Left ventricle myocardium inferior (tissue), 1 donor: ENCODE results near the gene LDB2. TPM values are rescaled to one million over a fixed set of nuclear protein-coding genes. Genes with fewer than 3 reads are reported as not detected.

ENCODE experiments used
- DNase-seq: peaks from one replicate; pipeline ENCODE4 v3.0.0-alpha.2; 2020
- H3K27ac ChIP-seq: fragments of 200-600 bp; replicated peaks from 2 replicates; pipeline ENCODE4 v1.8.0; 2021
- H3K27me3 ChIP-seq: fragments of 200-600 bp; 2 replicates; pipeline ENCODE4 v1.8.0; 2021; ENCODE audit warnings: low read depth
- H3K36me3 ChIP-seq: fragments of 200-600 bp; 2 replicates; pipeline ENCODE4 v1.8.0; 2021
- H3K4me1 ChIP-seq: fragments of 200-600 bp; 2 replicates; pipeline ENCODE4 v1.8.0; 2021
- H3K4me3 ChIP-seq: fragments of 200-600 bp; 2 replicates; pipeline ENCODE4 v1.8.0; 2021; ENCODE audit warnings: mild to moderate bottlenecking, moderate library complexity
- H3K9me3 ChIP-seq: fragments of 200-600 bp; replicated peaks from 2 replicates; pipeline ENCODE4 v1.8.0; 2021
- CTCF ChIP-seq: fragments of 200-600 bp; IDR thresholded peaks from 2 replicates; pipeline ENCODE4 v1.8.0; 2021; ENCODE audit warnings: antibody characterized with exemption, mild to moderate bottlenecking, borderline replicate concordance
- intact Hi-C: fragments of 100-400 bp; cut with micrococcal nuclease; formaldehyde crosslinking; loops from one replicate; pipeline ENCODE4 v1.11.0; 2022
- total RNA-seq: library from RNA; stranded (reverse); fragmentation: NEBNext Ultra II Directional; extraction: Animal tissue kit (Norgen Biotek cat#: 25700); gene quantifications from one replicate; pipeline ENCODE4 v1.2.1, GENCODE V29; 2021
- donor health status: DM: no; HTN: yes; CAD: no; lungs with severe emphysema.

LDB2 gene
- total RNA-seq, 1 donor from 2014 or later: 29.6 TPM

- TF ChIP-seq CTCF: peak; percentile 25
- Histone ChIP-seq H3K27me3 (peaks cover 5% of the 10 kb centered on the region), H3K4me3 (no peak overlapping the region), H3K9me3 (no peaks in the 10 kb centered on the region), H3K36me3 (no peaks in the 10 kb centered on the region), H3K27ac (no peak overlapping the region), H3K4me1 (peaks cover 3% of the 10 kb centered on the region)
- intact Hi-C loops: no loop called here
- DNase-seq: no peak
Observed at GRCh38 chr4:16750882-16751642, 147.4 kb downstream of the LDB2 start.

GRCh38 chr4:16750216-16750615 is 148.2 kb downstream of the LDB2 start:
- intact Hi-C loops: no loop called here
- no peak overlapping the region for H3K4me3 ChIP-seq
- no peak for TF ChIP-seq CTCF
- H3K36me3 ChIP-seq: no peaks in the 10 kb centered on the region
- no peak overlapping the region for H3K27ac ChIP-seq
- H3K4me1 ChIP-seq: peaks cover 3% of the 10 kb centered on the region
- H3K27me3 ChIP-seq: no peaks in the 10 kb centered on the region
- no peaks in the 10 kb centered on the region for H3K9me3 ChIP-seq
- DNase-seq: no peak

- H3K4me1 ChIP-seq: no peaks in the 10 kb centered on the region
- H3K27ac ChIP-seq: no peak overlapping the region
- DNase-seq: no peak
- no peaks in the 10 kb centered on the region for H3K27me3 ChIP-seq
- TF ChIP-seq CTCF: no peak
- H3K36me3 ChIP-seq: no peaks in the 10 kb centered on the region
- H3K4me3 ChIP-seq: no peak overlapping the region
- no peaks in the 10 kb centered on the region for H3K9me3 ChIP-seq
- intact Hi-C loops: no loop called here
Observed at GRCh38 chr4:16745887-16746286, 152.6 kb downstream of the LDB2 start.

DNA sequence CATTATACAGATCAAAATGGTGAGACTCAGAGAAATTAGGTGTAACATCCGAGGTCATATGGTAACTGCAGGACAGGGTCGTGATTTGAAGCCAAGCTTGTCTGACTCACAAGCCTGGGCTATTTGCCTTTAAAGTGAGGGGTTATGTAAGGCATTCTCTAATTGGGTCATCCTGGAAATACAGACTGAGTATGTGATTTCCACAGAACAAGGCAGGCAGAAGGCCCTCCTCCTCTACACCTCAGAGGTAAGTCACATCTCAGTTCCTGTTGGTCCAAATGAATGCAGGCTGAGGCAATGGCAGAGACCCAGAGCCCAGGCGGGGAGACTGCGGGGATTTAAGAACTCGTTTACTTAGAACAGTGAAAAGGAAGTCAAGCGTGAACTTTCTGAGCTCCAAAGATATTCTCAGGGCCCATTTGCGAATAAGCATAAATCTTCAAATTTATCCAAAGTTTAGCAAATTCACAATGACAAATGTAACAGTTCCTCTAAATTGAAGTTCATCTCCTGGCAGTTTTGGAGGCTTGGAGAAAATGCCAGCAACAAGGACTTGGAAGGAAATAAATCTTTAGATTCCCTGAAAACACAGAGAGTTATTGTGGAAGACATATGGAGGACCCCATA is 153.3 kb downstream of the LDB2 start:
- DNase-seq: no peak
- H3K27ac ChIP-seq: no peak overlapping the region
- H3K36me3 ChIP-seq: no peaks in the 10 kb centered on the region
- H3K4me3 ChIP-seq: no peak overlapping the region
- no peak for TF ChIP-seq CTCF
- no peaks in the 10 kb centered on the region for H3K4me1 ChIP-seq
- H3K27me3 ChIP-seq: no peaks in the 10 kb centered on the region
- intact Hi-C loops: no loop called here
- no peaks in the 10 kb centered on the region for H3K9me3 ChIP-seq

GRCh38 chr4:16741287-16741686 is 157.2 kb downstream of the LDB2 start:
- intact Hi-C loops: no loop called here
- H3K9me3 ChIP-seq: peaks cover 16% of the 10 kb centered on the region

More at GRCh38 chr4:16741287-16741686, 157.2 kb downstream of the LDB2 start:
- Histone ChIP-seq H3K4me3 (no peak overlapping the region), H3K27ac (no peak overlapping the region), H3K36me3 (peaks cover 8% of the 10 kb centered on the region), H3K4me1 (no peaks in the 10 kb centered on the region), H3K27me3 (no peaks in the 10 kb centered on the region)
- no peak for TF ChIP-seq CTCF
- DNase-seq: no peak
